ENCODE data around the gene GRM7.

GRM7 gene

GRCh38 chr3:7700539-7700938, 839.6 kb downstream of the GRM7 start:
- no peak for DNase-seq (ENCODE audit: low read depth in 1 of 2, low spot score in 1 of 2)

GRCh38 chr3:7700977-7701376, 840.1 kb downstream of the GRM7 start:
- DNase-seq (ENCODE audit: low read depth in 1 of 2, low spot score in 1 of 2): no peak

GRCh38 chr3:7707187-7707586, 846.3 kb downstream of the GRM7 start:
- DNase-seq (ENCODE audit: low read depth in 1 of 2, low spot score in 1 of 2): no peak

- DNase-seq (ENCODE audit: low read depth in 1 of 2, low spot score in 1 of 2): no peak
Observed at GRCh38 chr3:7709376-7710082, 848.6 kb downstream of the GRM7 start.

- no peak for DNase-seq (ENCODE audit: low read depth in 1 of 2, low spot score in 1 of 2)
Observed at GRCh38 chr3:7710284-7710683, 849.4 kb downstream of the GRM7 start.

- DNase-seq (ENCODE audit: low read depth in 1 of 2, low spot score in 1 of 2): no peak
Observed at GRCh38 chr3:7713724-7714123, 852.8 kb downstream of the GRM7 start.

- no peak for DNase-seq (ENCODE audit: low read depth in 1 of 2, low spot score in 1 of 2)
Observed at GRCh38 chr3:7720649-7721297, 859.9 kb downstream of the GRM7 start.

- no peak for DNase-seq (ENCODE audit: low read depth in 1 of 2, low spot score in 1 of 2)
Observed at GRCh38 chr3:7721869-7722268, 861.0 kb downstream of the GRM7 start.

GRCh38 chr3:7728566-7729519, 867.9 kb downstream of the GRM7 start:
- no peak for DNase-seq (ENCODE audit: low read depth in 1 of 2, low spot score in 1 of 2)

- no peak for DNase-seq (ENCODE audit: low read depth in 1 of 2, low spot score in 1 of 2)
Observed at GRCh38 chr3:7733933-7734332, 873.0 kb downstream of the GRM7 start.

GRCh38 chr3:7734456-7734855, 873.5 kb downstream of the GRM7 start:
- DNase-seq (ENCODE audit: low read depth in 1 of 2, low spot score in 1 of 2): no peak

GRCh38 chr3:7737263-7737662, 876.3 kb downstream of the GRM7 start:
- no peak for DNase-seq (ENCODE audit: low read depth in 1 of 2, low spot score in 1 of 2)

GRCh38 chr3:7739754-7740153, 878.8 kb downstream of the GRM7 start:
- DNase-seq (ENCODE audit: low read depth in 1 of 2, low spot score in 1 of 2): no peak

- DNase-seq (ENCODE audit: low read depth in 1 of 2, low spot score in 1 of 2): no peak
Observed at GRCh38 chr3:7740458-7740857, 879.5 kb downstream of the GRM7 start.

- DNase-seq (ENCODE audit: low read depth in 1 of 2, low spot score in 1 of 2): no peak
Observed at GRCh38 chr3:7744850-7745249, 883.9 kb downstream of the GRM7 start.

GRCh38 chr3:7745711-7746110, 884.8 kb downstream of the GRM7 start:
- no peak for DNase-seq (ENCODE audit: low read depth in 1 of 2, low spot score in 1 of 2)

- no peak for DNase-seq (ENCODE audit: low read depth in 1 of 2, low spot score in 1 of 2)
Observed at GRCh38 chr3:7749931-7750695, 889.2 kb downstream of the GRM7 start.

- no peak for DNase-seq (ENCODE audit: low read depth in 1 of 2, low spot score in 1 of 2)
Observed at GRCh38 chr3:7752005-7752404, 891.1 kb downstream of the GRM7 start.

- no peak for DNase-seq (ENCODE audit: low read depth in 1 of 2, low spot score in 1 of 2)
Observed at GRCh38 chr3:7754653-7755441, 893.9 kb downstream of the GRM7 start.

GRCh38 chr3:7759630-7760029, 898.7 kb downstream of the GRM7 start:
- no peak for DNase-seq (ENCODE audit: low read depth in 1 of 2, low spot score in 1 of 2)

Data from activated T-helper 1 cell treated with anti-CD3 and anti-CD28 coated beads, Interleukin-2, amount 50 U/mL, for 16 hours (primary cell).